Peyer's patch (tissue), 4 donors: Measurements from ENCODE around the gene COPG1.

Experiments used
- CTCF ChIP-seq, 6 experiments: fragments of 450-650 bp in 4 of 6; fragments of 200-600 bp in 2 of 6; sonication (generic) in 1 of 6; IDR thresholded peaks; one replicate each; pipeline ENCODE4 v1.5.1; 2017 to 2019; ENCODE audit warnings: antibody characterized with exemption in 6 of 6, mild to moderate bottlenecking in 3 of 6, moderate library complexity in 1 of 6
- POLR2A ChIP-seq, 2 donors: fragments of 450-650 bp; IDR thresholded peaks; one replicate each; pipeline ENCODE4 v1.5.1; 2017; ENCODE audit warnings: antibody characterized with exemption in 2 of 2, mild to moderate bottlenecking in 2 of 2, moderate library complexity in 2 of 2

DNA sequence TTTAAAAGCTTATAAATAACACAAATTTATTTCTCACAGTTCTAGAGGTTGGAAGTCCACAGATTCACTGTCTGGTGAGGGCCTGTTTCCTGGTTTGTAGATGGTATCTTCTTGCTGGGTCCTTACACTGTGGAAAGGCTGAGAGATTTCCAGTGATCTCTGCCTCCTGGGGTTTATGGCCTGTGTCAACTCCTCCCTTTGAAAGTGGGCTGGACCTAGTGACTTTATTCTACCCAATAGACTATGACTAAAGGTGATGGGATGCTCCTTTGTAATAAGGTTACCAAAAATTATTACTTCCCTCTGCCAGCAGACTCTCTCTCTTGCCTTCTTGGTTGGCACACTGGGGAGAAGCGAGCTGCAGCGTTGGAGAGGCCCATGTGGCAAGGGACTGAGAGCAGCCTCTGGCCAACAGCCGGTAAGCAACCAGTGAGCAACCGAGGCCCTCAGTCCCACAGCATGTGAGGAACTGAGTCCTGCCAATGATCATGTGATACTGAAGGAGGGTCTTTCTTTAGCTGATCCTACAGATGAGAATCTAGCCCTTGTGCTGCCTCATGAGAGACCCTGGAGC lies 14.0 kb upstream of the COPG1 start:
- no peak for TF ChIP-seq CTCF (IDR thresholded peaks at IDR 0.05)
- no peak for TF ChIP-seq POLR2A (IDR thresholded peaks at IDR 0.05)
